GM12878 (cell line): Measurements from ENCODE around the gene CACNA1S. TPM values are rescaled to one million over a fixed set of nuclear protein-coding genes. Genes with fewer than 3 reads are reported as not detected.

ENCODE experiments used
- ATAC-seq: fragments of 200-7000 bp; cut with Tn5 transposase; 3 replicates; pipeline ENCODE4 v1.9.1; 2020; ENCODE audit warnings: mild to moderate bottlenecking, moderate library complexity
- BruUV-seq: library from RNA; stranded (reverse); fragments of 400-500 nt; replicated peaks from 2 replicates; lab custom pipeline; 2021; lab: Mats Ljungman, UMichigan
- CTCF ChIA-PET: fragments of 300-600 bp; sonication (Branson Sonifier 250); formaldehyde crosslinking; extraction: SDS; loops from one replicate; lab custom pipeline; 2021; ENCODE audit warnings: inconsistent platforms; lab: Yijun Ruan, JAX
- POLR2A ChIA-PET: fragments of 350-600 bp; formaldehyde crosslinking; extraction: SDS; loops from one replicate; lab custom pipeline; 2021; ENCODE audit warnings: inconsistent platforms; lab: Charles Lee
- RAD21 ChIA-PET: fragments of 300-600 bp; sonication (Branson Sonifier 250); formaldehyde crosslinking; loops from one replicate; lab custom pipeline; 2023; ENCODE audit warnings: antibody characterized with exemption; ENCODE audit not compliant: unreplicated experiment; lab: Charles Lee
- SMC1A ChIA-PET: fragments of 300-600 bp; sonication (Branson Sonifier 250); formaldehyde crosslinking; loops from one replicate; lab custom pipeline; 2023; ENCODE audit not compliant: unreplicated experiment, uncharacterized antibody; lab: Charles Lee
- DNase-seq: peaks from one replicate; pipeline ENCODE4 v3.0.0-alpha.2; 2011; ENCODE audit warnings: low read depth, low spot score
- FAIRE-seq: peaks from 3 replicates; lab custom pipeline; 2011; peaks lifted over from hg19 to GRCh38; lab: Jason Lieb, UNC
- H2AFZ ChIP-seq: 2 replicates; pipeline ENCODE4 v1.6.0; 2011; ENCODE audit warnings: low read depth, low read length, control low read depth; ENCODE audit not compliant: control insufficient read depth
- H3K27ac ChIP-seq: 2 replicates; pipeline ENCODE4 v1.5.1; 2011; ENCODE audit warnings: control low read depth; ENCODE audit not compliant: control insufficient read depth, insufficient read depth
- H3K27me3 ChIP-seq, 2 experiments: replicated peaks in 1 of 2; 2 replicates each; pipeline versions ENCODE4 v1.6.0 to v1.6.1; 2011; ENCODE audit warnings: low read length in 1 of 2; ENCODE audit not compliant: control insufficient read depth in 2 of 2, insufficient read depth in 2 of 2
- H3K36me3 ChIP-seq, 2 experiments: 2 replicates each; pipeline ENCODE4 v1.5.1; 2011; ENCODE audit warnings: low read length in 1 of 2; ENCODE audit not compliant: control insufficient read depth in 2 of 2, insufficient read depth in 2 of 2
- H3K4me1 ChIP-seq: 2 replicates; pipeline ENCODE4 v1.6.1; 2011; ENCODE audit warnings: mild to moderate bottlenecking, low read length, moderate library complexity, mixed read lengths; ENCODE audit not compliant: control insufficient read depth, insufficient read depth
- H3K4me2 ChIP-seq: 2 replicates; pipeline ENCODE4 v1.6.0; 2011; ENCODE audit warnings: control low read depth; ENCODE audit not compliant: control insufficient read depth, insufficient read depth
- H3K4me3 ChIP-seq: fragments of 200-600 bp; sonication (generic); 2 replicates; pipeline ENCODE4 v1.5.1; 2016
- H3K79me2 ChIP-seq: 2 replicates; pipeline ENCODE4 v1.6.0; 2011; ENCODE audit warnings: low read length; ENCODE audit not compliant: control insufficient read depth, insufficient read depth
- H3K9ac ChIP-seq: 2 replicates; pipeline ENCODE4 v1.8.0; 2011; ENCODE audit warnings: low read length, control low read depth, mixed read lengths; ENCODE audit not compliant: control insufficient read depth, insufficient read depth
- H3K9me3 ChIP-seq: replicated peaks from 3 replicates; pipeline ENCODE4 v1.5.1; 2011; ENCODE audit warnings: mild to moderate bottlenecking, low read length; ENCODE audit not compliant: control insufficient read depth, insufficient read depth
- H4K20me1 ChIP-seq: 2 replicates; pipeline ENCODE4 v1.6.0; 2011; ENCODE audit not compliant: control insufficient read depth, insufficient read depth
- CHD2 ChIP-seq: IDR thresholded peaks from 2 replicates; pipeline ENCODE4 v1.6.1; 2011; ENCODE audit warnings: low read depth, low read length, improper control_type of control experiment, borderline replicate concordance
- CREB1 ChIP-seq: IDR thresholded peaks from 2 replicates; pipeline ENCODE4 v1.6.1; 2012; ENCODE audit warnings: low read depth, mild to moderate bottlenecking, inconsistent platforms
- DPF2 ChIP-seq: fragments of 450-650 bp; IDR thresholded peaks from 2 replicates; pipeline ENCODE4 v1.6.1; 2017; ENCODE audit warnings: mild to moderate bottlenecking
- KAT2A ChIP-seq: conservative IDR thresholded peaks from 2 replicates; pipeline ENCODE4 v1.6.1; 2011; ENCODE audit warnings: low read depth, low read length; ENCODE audit not compliant: control insufficient read depth
- RAD21 ChIP-seq: IDR thresholded peaks from 2 replicates; pipeline ENCODE4 v1.6.1; 2011; ENCODE audit warnings: mild to moderate bottlenecking, low read depth, low read length, moderate library complexity; ENCODE audit not compliant: insufficient read depth
- SMAD5 ChIP-seq: IDR thresholded peaks from 2 replicates; pipeline ENCODE4 v1.6.1; 2016; ENCODE audit warnings: antibody characterized with exemption, low read depth
- ZNF207 ChIP-seq: fragments of 450-650 bp; IDR thresholded peaks from 2 replicates; pipeline ENCODE4 v1.6.1; 2014; ENCODE audit warnings: antibody characterized with exemption, mild to moderate bottlenecking, borderline replicate concordance
- WGBS: methylation state at CpG from one replicate; pipeline ENCODE4 v1.1.6; 2016; ENCODE audit warnings: low lambda C conversion rate; ENCODE audit not compliant: insufficient replicate concordance, insufficient coverage; ENCODE audit errors: missing lambda C conversion rate; 5-methylcytosine and 5-hydroxymethylcytosine counted together
- in situ Hi-C: fragments of 300-500 bp; cut with MboI; formaldehyde crosslinking; loops from 9 replicates; pipeline ENCODE4 v1.14.3; 2018; ENCODE audit warnings: mixed read lengths
- intact Hi-C: fragments of 100-400 bp; cut with micrococcal nuclease; formaldehyde crosslinking; loops from one replicate; pipeline ENCODE4 v1.14.2; 2022; ENCODE audit not compliant: unreplicated experiment
- polyA plus RNA-seq, 11 experiments: library from polyadenylated mRNA; depleted of rRNA in 4 of 11; unstranded in 6 of 11; stranded (reverse) in 5 of 11; fragments of >200 nt; fragmentation: Nextera tagmentation in 4 of 11; fragmentation: Illumina TruSeq in 1 of 11; extraction: Ambion mirVana in 4 of 11; extraction: Trizol in 1 of 11; gene quantifications; 1 replicate in 1 of 11; 2 replicates in 10 of 11; pipeline versions ENCODE4 v1.2.1 to v1.2.3, GENCODE V29; 2011 to 2016; ENCODE audit warnings: inconsistent platforms in 2 of 11, missing spikeins in 2 of 11, low read depth in 1 of 11
- total RNA-seq, 4 experiments: library from RNA; depleted of rRNA in 3 of 4; stranded (reverse); fragments of >200 nt in 3 of 4; fragmentation: Illumina TruSeq in 1 of 4; extraction: Trizol in 1 of 4; gene quantifications; 2 replicates each; pipeline versions ENCODE4 v1.2.1 to v1.2.3, GENCODE V29; 2013 to 2021
- TF ChIP-seq, protein P1 (sequence below): fragments of 450-650 bp; formaldehyde crosslinking; IDR thresholded peaks from 2 replicates; pipeline ENCODE4 v1.5.0; 2022; ENCODE audit warnings: mild to moderate bottlenecking, missing genetic modification characterization
- TF ChIP-seq, protein P2 (sequence below): fragments of 450-650 bp; formaldehyde crosslinking; IDR thresholded peaks from 2 replicates; pipeline ENCODE4 v1.4.0; 2022; ENCODE audit warnings: mild to moderate bottlenecking, moderate library complexity
- TF ChIP-seq, protein P3 (sequence below): fragments of 450-650 bp; IDR thresholded peaks from 2 replicates; pipeline ENCODE4 v1.6.1; 2016; ENCODE audit warnings: mild to moderate bottlenecking, moderate library complexity, borderline replicate concordance

Gene CACNA1S
- total and polyA plus RNA-seq, 10 of the 15 experiments (the other 5 are each of a cell fraction or from before 2014, with no cell fraction given), result under 0.01 to 0.04 (median 0.02) TPM; not detected in 6

DNA sequence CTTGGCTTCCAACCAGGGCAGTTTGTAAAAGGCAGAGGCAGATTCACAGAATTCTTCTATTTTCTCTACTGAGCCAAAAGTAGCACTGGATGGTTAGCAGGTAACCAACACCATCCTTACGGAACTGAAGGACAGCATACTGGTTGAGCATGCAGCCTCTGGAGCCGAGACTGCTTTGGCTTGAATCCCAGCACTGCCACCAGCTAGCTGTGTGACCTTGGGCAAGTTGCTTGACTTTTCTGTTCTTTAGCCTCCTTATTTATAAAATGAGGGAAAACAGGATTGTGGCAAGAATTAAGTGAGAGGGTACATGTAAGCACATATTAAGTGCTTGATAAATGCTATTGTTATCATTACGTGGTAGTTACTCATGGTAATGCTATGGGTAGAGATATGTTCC lies 19.5 kb downstream of the CACNA1S start:
- ChIA-PET CTCF (no interaction called here), RAD21 (no interaction called here), SMC1A (no interaction called here), POLR2A (no interaction called here)
- Histone ChIP-seq H3K27ac (no peak overlapping the region), H4K20me1 (no peaks in the 10 kb centered on the region), H3K4me1 (no peaks in the 10 kb centered on the region; the same call in 1 of the 2 replicates), H3K36me3 (no peaks in the 10 kb centered on the region)
- no peak for FAIRE-seq
- 23% methylated on average over 3 of the region's 3 CpGs for WGBS
- no TSS peak for BruUV-seq
- no peak for ATAC-seq
- in situ Hi-C loops, result no loop called here
- no peak for TF ChIP-seq CREB1
- TF ChIP-seq, protein P1, sequence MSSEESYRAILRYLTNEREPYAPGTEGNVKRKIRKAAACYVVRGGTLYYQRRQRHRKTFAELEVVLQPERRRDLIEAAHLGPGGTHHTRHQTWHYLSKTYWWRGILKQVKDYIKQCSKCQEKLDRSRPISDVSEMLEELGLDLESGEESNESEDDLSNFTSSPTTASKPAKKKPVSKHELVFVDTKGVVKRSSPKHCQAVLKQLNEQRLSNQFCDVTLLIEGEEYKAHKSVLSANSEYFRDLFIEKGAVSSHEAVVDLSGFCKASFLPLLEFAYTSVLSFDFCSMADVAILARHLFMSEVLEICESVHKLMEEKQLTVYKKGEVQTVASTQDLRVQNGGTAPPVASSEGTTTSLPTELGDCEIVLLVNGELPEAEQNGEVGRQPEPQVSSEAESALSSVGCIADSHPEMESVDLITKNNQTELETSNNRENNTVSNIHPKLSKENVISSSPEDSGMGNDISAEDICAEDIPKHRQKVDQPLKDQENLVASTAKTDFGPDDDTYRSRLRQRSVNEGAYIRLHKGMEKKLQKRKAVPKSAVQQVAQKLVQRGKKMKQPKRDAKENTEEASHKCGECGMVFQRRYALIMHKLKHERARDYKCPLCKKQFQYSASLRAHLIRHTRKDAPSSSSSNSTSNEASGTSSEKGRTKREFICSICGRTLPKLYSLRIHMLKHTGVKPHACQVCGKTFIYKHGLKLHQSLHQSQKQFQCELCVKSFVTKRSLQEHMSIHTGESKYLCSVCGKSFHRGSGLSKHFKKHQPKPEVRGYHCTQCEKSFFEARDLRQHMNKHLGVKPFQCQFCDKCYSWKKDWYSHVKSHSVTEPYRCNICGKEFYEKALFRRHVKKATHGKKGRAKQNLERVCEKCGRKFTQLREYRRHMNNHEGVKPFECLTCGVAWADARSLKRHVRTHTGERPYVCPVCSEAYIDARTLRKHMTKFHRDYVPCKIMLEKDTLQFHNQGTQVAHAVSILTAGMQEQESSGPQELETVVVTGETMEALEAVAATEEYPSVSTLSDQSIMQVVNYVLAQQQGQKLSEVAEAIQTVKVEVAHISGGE (CRISPR knock-in tag), result no peak
- TF ChIP-seq, protein P2, sequence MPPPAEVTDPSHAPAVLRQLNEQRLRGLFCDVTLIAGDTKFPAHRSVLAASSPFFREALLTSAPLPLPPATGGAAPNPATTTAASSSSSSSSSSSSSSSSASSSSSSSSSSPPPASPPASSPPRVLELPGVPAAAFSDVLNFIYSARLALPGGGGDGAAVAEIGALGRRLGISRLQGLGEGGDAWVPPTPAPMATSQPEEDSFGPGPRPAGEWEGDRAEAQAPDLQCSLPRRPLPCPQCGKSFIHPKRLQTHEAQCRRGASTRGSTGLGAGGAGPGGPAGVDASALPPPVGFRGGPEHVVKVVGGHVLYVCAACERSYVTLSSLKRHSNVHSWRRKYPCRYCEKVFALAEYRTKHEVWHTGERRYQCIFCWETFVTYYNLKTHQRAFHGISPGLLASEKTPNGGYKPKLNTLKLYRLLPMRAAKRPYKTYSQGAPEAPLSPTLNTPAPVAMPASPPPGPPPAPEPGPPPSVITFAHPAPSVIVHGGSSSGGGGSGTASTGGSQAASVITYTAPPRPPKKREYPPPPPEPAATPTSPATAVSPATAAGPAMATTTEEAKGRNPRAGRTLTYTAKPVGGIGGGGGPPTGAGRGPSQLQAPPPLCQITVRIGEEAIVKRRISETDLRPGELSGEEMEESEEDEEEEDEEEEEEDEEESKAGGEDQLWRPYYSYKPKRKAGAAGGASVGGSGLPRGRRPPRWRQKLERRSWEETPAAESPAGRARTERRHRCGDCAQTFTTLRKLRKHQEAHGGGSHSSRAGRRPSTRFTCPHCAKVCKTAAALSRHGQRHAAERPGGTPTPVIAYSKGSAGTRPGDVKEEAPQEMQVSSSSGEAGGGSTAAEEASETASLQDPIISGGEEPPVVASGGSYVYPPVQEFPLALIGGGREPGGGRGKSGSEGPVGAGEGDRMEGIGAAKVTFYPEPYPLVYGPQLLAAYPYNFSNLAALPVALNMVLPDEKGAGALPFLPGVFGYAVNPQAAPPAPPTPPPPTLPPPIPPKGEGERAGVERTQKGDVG (CRISPR knock-in tag), result no peak
- TF ChIP-seq DPF2, result no peak
- TF ChIP-seq ZNF207, result no peak
- TF ChIP-seq, protein P3, sequence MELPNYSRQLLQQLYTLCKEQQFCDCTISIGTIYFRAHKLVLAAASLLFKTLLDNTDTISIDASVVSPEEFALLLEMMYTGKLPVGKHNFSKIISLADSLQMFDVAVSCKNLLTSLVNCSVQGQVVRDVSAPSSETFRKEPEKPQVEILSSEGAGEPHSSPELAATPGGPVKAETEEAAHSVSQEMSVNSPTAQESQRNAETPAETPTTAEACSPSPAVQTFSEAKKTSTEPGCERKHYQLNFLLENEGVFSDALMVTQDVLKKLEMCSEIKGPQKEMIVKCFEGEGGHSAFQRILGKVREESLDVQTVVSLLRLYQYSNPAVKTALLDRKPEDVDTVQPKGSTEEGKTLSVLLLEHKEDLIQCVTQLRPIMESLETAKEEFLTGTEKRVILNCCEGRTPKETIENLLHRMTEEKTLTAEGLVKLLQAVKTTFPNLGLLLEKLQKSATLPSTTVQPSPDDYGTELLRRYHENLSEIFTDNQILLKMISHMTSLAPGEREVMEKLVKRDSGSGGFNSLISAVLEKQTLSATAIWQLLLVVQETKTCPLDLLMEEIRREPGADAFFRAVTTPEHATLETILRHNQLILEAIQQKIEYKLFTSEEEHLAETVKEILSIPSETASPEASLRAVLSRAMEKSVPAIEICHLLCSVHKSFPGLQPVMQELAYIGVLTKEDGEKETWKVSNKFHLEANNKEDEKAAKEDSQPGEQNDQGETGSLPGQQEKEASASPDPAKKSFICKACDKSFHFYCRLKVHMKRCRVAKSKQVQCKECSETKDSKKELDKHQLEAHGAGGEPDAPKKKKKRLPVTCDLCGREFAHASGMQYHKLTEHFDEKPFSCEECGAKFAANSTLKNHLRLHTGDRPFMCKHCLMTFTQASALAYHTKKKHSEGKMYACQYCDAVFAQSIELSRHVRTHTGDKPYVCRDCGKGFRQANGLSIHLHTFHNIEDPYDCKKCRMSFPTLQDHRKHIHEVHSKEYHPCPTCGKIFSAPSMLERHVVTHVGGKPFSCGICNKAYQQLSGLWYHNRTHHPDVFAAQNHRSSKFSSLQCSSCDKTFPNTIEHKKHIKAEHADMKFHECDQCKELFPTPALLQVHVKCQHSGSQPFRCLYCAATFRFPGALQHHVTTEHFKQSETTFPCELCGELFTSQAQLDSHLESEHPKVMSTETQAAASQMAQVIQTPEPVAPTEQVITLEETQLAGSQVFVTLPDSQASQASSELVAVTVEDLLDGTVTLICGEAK, result no peak
- no peak for TF ChIP-seq RAD21
- no peak for TF ChIP-seq KAT2A
- TF ChIP-seq CHD2, result no peak
- no peak for TF ChIP-seq SMAD5
- TF ChIP-seq, all 136 proteins: peak for 0
- intact Hi-C loops, result no loop called here
- Histone ChIP-seq H3K9me3 (no peaks in the 10 kb centered on the region), H2AFZ (no peak overlapping the region), H3K9ac (no peak overlapping the region), H3K79me2 (no peaks in the 10 kb centered on the region), H3K4me2 (no peak overlapping the region), H3K27me3 (peaks cover 2% of the 10 kb centered on the region in 2 experiments; a peak in 3 of 4 replicates), H3K4me3 (no peak overlapping the region)
- DNase-seq, result no peak
